Measurements from ENCODE around the gene TMBIM1. TPM values are rescaled to one million over a fixed set of nuclear protein-coding genes. Genes with fewer than 3 reads are reported as not detected.

TMBIM1 gene
- total RNA-seq, 1 donor from 2014 or later, result 656 TPM

- no peaks in the 10 kb centered on the region for H3K36me3 ChIP-seq (ENCODE audit: control insufficient read depth, insufficient read depth, low read length)
- no peaks in the 10 kb centered on the region for H3K27me3 ChIP-seq (ENCODE audit: control insufficient read depth, insufficient read depth, low read length)
- H3K4me3 ChIP-seq (ENCODE audit: low read depth, low read length), result no peak overlapping the region
- DNase-seq (ENCODE audit: low read depth) (no peak), FAIRE-seq (no peak)
- TF ChIP-seq, protein P1, sequence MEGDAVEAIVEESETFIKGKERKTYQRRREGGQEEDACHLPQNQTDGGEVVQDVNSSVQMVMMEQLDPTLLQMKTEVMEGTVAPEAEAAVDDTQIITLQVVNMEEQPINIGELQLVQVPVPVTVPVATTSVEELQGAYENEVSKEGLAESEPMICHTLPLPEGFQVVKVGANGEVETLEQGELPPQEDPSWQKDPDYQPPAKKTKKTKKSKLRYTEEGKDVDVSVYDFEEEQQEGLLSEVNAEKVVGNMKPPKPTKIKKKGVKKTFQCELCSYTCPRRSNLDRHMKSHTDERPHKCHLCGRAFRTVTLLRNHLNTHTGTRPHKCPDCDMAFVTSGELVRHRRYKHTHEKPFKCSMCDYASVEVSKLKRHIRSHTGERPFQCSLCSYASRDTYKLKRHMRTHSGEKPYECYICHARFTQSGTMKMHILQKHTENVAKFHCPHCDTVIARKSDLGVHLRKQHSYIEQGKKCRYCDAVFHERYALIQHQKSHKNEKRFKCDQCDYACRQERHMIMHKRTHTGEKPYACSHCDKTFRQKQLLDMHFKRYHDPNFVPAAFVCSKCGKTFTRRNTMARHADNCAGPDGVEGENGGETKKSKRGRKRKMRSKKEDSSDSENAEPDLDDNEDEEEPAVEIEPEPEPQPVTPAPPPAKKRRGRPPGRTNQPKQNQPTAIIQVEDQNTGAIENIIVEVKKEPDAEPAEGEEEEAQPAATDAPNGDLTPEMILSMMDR (IDR thresholded peaks at IDR 0.05; ENCODE audit: insufficient read depth, low read length, severe bottlenecking), result no peak
These were observed 40.0 kb upstream of the TMBIM1 start for GRCh38 chr2:218332288-218332687.

DNA sequence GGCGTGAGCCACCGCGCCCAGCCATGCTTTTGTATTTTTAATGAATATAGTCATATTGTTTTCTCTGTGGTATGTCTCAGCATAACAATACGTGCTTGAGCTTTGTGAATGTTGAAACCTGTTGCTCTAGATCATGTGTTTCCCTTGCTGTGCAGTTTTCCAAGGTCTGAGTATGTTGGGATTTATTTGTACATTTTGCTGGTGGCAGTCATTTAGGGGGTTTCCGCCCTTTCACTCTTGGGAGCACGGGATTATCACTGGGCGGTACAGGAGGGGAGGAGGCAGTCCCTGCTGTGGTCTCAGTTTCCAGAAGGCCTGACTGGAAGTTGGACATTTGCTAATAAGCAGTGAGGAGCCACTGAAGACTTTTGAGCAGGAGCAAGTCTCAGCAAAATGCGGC, 39.4 kb upstream of the TMBIM1 start:
- TF ChIP-seq, protein P1 (IDR thresholded peaks at IDR 0.05; ENCODE audit: insufficient read depth, low read length, severe bottlenecking), result no peak
- Histone ChIP-seq H3K4me3 (ENCODE audit: low read depth, low read length) (no peak overlapping the region), H3K36me3 (ENCODE audit: control insufficient read depth, insufficient read depth, low read length) (no peaks in the 10 kb centered on the region), H3K27me3 (ENCODE audit: control insufficient read depth, insufficient read depth, low read length) (no peaks in the 10 kb centered on the region)
- no peak for FAIRE-seq
- peak; percentile 25 for DNase-seq (ENCODE audit: low read depth)

GRCh38 chr2:218329826-218330593, 37.7 kb upstream of the TMBIM1 start:
- H3K4me3 ChIP-seq (ENCODE audit: low read depth, low read length), result no peak overlapping the region
- H3K27me3 ChIP-seq (ENCODE audit: control insufficient read depth, insufficient read depth, low read length), result no peaks in the 10 kb centered on the region
- TF ChIP-seq, protein P1 (IDR thresholded peaks at IDR 0.05; ENCODE audit: insufficient read depth, low read length, severe bottlenecking), result no peak
- FAIRE-seq (no peak), DNase-seq (ENCODE audit: low read depth) (no peak)
- no peaks in the 10 kb centered on the region for H3K36me3 ChIP-seq (ENCODE audit: control insufficient read depth, insufficient read depth, low read length)

DNA sequence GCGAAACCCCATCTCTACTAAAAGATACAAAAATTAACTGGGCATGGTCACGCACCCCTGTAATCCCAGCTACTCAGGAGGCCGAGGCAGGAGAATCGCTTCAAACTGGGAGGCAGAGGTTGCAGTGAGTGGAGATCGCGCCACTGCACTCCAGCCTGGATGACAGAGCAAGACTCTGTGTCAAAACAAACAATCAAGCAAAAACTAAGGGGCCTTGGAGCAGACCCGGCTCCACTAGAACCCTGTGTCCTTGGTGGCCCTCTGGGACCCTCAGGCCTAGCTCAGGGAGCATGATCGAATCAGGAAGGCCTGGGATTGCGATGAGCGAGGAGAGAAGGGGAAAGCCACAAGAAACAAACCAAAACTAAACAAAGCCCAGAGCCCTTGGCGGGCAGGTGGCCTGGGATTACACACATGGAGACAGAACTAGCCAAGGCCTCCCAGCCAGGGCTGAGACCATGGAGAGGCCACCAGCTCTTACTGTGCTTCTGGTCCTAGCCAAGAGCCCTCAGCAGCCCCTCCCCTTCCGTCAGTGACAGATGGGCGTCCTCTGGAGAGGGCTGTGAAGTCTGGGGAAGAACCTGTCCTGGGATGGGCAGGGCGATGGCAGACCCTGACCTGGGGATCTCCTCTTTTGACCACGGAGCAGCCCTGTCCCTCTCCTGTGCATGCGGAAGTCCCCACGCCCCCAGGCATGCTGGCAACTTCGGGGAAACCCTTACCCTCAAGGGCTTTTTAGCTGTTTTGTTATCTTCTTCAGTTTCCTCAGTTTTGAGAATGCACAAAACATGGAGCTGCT, 36.9 kb upstream of the TMBIM1 start:
- DNase-seq (ENCODE audit: low read depth), result no peak
- Histone ChIP-seq H3K27me3 (ENCODE audit: control insufficient read depth, insufficient read depth, low read length) (no peaks in the 10 kb centered on the region), H3K4me3 (ENCODE audit: low read depth, low read length) (no peak overlapping the region), H3K36me3 (ENCODE audit: control insufficient read depth, insufficient read depth, low read length) (no peaks in the 10 kb centered on the region)
- FAIRE-seq, result no peak
- TF ChIP-seq, protein P1 (IDR thresholded peaks at IDR 0.05; ENCODE audit: insufficient read depth, low read length, severe bottlenecking), result no peak

- no peaks in the 10 kb centered on the region for H3K27me3 ChIP-seq (ENCODE audit: control insufficient read depth, insufficient read depth, low read length)
- DNase-seq (ENCODE audit: low read depth) (no peak), FAIRE-seq (no peak)
- TF ChIP-seq, protein P1 (IDR thresholded peaks at IDR 0.05; ENCODE audit: insufficient read depth, low read length, severe bottlenecking), result no peak
- no peaks in the 10 kb centered on the region for H3K36me3 ChIP-seq (ENCODE audit: control insufficient read depth, insufficient read depth, low read length)
- no peak overlapping the region for H3K4me3 ChIP-seq (ENCODE audit: low read depth, low read length)
These were observed 36.0 kb upstream of the TMBIM1 start for GRCh38 chr2:218328294-218328693.
